RWPE2 (cell line): ENCODE results near the gene OVCH1.

Experiments
- ATAC-seq: fragments of 200-7000 bp; cut with Tn5 transposase; 3 replicates; pipeline ENCODE4 v1.9.1; 2021; ENCODE audit warnings: low read depth
- DNase-seq: peaks from one replicate; pipeline ENCODE4 v3.0.0-alpha.2; 2020; ENCODE audit warnings: low spot score
- H3K27ac ChIP-seq: fragments of 450-650 bp; 2 replicates; pipeline ENCODE4 v1.5.1; 2017; ENCODE audit warnings: mild to moderate bottlenecking; ENCODE audit not compliant: poor library complexity, severe bottlenecking
- H3K27me3 ChIP-seq: fragments of 250-450 bp; sonication (Bioruptor Pico); 2 replicates; pipeline ENCODE4 v1.5.1; 2021; ENCODE audit warnings: mild to moderate bottlenecking, moderate library complexity; ENCODE audit not compliant: insufficient read depth, poor library complexity, severe bottlenecking
- H3K36me3 ChIP-seq: fragments of 250-450 bp; sonication (Bioruptor Pico); 2 replicates; pipeline ENCODE4 v1.5.1; 2020; ENCODE audit warnings: low read depth, mild to moderate bottlenecking, moderate library complexity
- H3K4me1 ChIP-seq: fragments of 250-450 bp; sonication (Bioruptor Pico); 2 replicates; pipeline ENCODE4 v1.5.1; 2021; ENCODE audit warnings: mild to moderate bottlenecking, moderate library complexity; ENCODE audit not compliant: insufficient read depth, poor library complexity, severe bottlenecking
- H3K4me3 ChIP-seq: fragments of 250-450 bp; sonication (Bioruptor Pico); 2 replicates; pipeline ENCODE4 v1.5.1; 2021; ENCODE audit warnings: mild to moderate bottlenecking, moderate library complexity; ENCODE audit not compliant: severe bottlenecking
- H3K9me3 ChIP-seq: fragments of 250-450 bp; sonication (Bioruptor Pico); 2 replicates; pipeline ENCODE4 v1.5.1; 2021; ENCODE audit warnings: mild to moderate bottlenecking, moderate library complexity; ENCODE audit not compliant: severe bottlenecking
- CTCF ChIP-seq: fragments of 450-650 bp; IDR thresholded peaks from one replicate; pipeline ENCODE4 v1.5.1; 2017; ENCODE audit warnings: mild to moderate bottlenecking, moderate library complexity; ENCODE audit not compliant: poor library complexity, severe bottlenecking

The OVCH1 gene

GRCh38 chr12:29405561-29405960 lies 91.9 kb downstream of the OVCH1 start:
- H3K9me3 ChIP-seq: no peaks in the 10 kb centered on the region
- H3K27ac ChIP-seq: no peak overlapping the region
- H3K36me3 ChIP-seq: no peaks in the 10 kb centered on the region
- TF ChIP-seq CTCF: no peak
- H3K4me1 ChIP-seq: no peaks in the 10 kb centered on the region
- no peak for ATAC-seq
- no peak for DNase-seq
- no peaks in the 10 kb centered on the region for H3K27me3 ChIP-seq
- H3K4me3 ChIP-seq: no peak overlapping the region

- no peak for TF ChIP-seq CTCF
- H3K4me1 ChIP-seq: no peaks in the 10 kb centered on the region
- DNase-seq (no peak), ATAC-seq (no peak)
- no peak overlapping the region for H3K4me3 ChIP-seq
- no peaks in the 10 kb centered on the region for H3K36me3 ChIP-seq
- no peak overlapping the region for H3K27ac ChIP-seq
- H3K9me3 ChIP-seq: no peaks in the 10 kb centered on the region
- H3K27me3 ChIP-seq: no peaks in the 10 kb centered on the region
These were observed 93.5 kb downstream of the OVCH1 start for GRCh38 chr12:29403991-29404390.

- ATAC-seq: no peak
- TF ChIP-seq CTCF: no peak
These were observed 95.0 kb downstream of the OVCH1 start for GRCh38 chr12:29402437-29402836.

GRCh38 chr12:29398495-29398894 lies 99.0 kb downstream of the OVCH1 start:
- DNase-seq (no peak), ATAC-seq (no peak)
- Histone ChIP-seq H3K4me3 (no peak overlapping the region), H3K27ac (no peak overlapping the region), H3K9me3 (no peaks in the 10 kb centered on the region), H3K4me1 (no peaks in the 10 kb centered on the region), H3K36me3 (no peaks in the 10 kb centered on the region), H3K27me3 (no peaks in the 10 kb centered on the region)
- no peak for TF ChIP-seq CTCF

More at GRCh38 chr12:29402437-29402836, 95.0 kb downstream of the OVCH1 start:
- H3K36me3 ChIP-seq: no peaks in the 10 kb centered on the region
- no peak overlapping the region for H3K4me3 ChIP-seq
- no peak for DNase-seq
- no peak overlapping the region for H3K27ac ChIP-seq
- H3K9me3 ChIP-seq: no peaks in the 10 kb centered on the region
- H3K27me3 ChIP-seq: no peaks in the 10 kb centered on the region
- no peaks in the 10 kb centered on the region for H3K4me1 ChIP-seq

- H3K4me1 ChIP-seq: no peaks in the 10 kb centered on the region
- ATAC-seq: no peak
- TF ChIP-seq CTCF: no peak
- H3K27ac ChIP-seq: no peak overlapping the region
- H3K36me3 ChIP-seq: no peaks in the 10 kb centered on the region
- H3K4me3 ChIP-seq: no peak overlapping the region
- no peaks in the 10 kb centered on the region for H3K27me3 ChIP-seq
- DNase-seq: no peak
- H3K9me3 ChIP-seq: no peaks in the 10 kb centered on the region
These were observed 100.7 kb downstream of the OVCH1 start for GRCh38 chr12:29396774-29397173.
